Measurements from ENCODE around the gene ZNF343. TPM values are rescaled to one million over a fixed set of nuclear protein-coding genes. Genes with fewer than 3 reads are reported as not detected.

Gene ZNF343
- total RNA-seq (19.8 and 23.4 TPM in 2 replicates), polyA plus RNA-seq (11.6 and 12.3 TPM in 2 replicates), polyA minus RNA-seq (9.1 and 10.3 TPM in 2 replicates)
- total RNA-seq (2013) = 13.6 TPM

DNA sequence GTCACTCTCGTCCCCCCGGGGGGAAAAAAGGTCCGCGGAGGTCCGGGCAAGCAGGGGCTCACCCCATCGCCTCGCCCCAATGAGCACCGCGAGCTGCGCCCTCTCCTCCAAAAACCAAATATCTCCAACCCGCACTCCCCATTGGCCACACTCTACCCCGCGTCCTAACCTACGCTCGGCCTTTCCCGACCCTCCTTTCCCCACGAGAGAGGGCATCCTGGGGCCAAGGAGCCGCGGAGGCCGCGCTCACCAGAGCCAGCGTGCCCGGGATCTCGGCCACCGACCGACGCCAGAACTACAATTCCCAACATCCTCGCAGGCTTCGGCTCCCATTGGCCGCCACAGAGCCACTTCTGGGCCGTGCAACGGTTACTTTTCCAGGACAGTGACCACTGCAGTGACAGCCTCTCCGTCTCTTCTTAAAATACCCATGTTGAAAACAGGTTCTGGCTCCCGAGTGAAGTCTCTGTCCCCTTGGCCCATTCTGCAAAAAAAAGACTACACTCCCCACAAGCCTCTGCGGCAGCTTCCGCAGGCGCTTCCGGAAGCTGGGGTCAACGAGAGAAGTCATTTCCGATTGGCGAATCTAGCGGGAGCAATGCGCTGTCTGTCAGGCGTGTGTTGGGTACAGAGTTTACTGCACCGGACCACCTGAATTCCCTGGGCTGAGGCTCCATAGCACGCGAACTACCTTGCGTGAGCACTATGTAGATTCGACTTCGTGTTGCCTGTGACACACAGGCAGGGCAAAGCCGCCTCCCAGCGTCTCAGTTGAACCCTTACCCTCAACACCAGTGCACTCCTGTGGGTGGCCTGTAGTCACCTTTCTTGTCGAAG is at the start of gene ZNF343:
Gene ZNF343 (minus strand): TSS at position 285 of the 837 bp plus-strand sequence. CDS start 15,020 bp downstream, outside the sequence.
- ChIA-PET POLR2A (interaction anchor here (0.9 to 1.6 kb wide), 4 partner anchors 18 to 143 kb away, joined by 3 to 7 read pairs (median 4); partner anchors contain the start of genes NOP56 and SNRPB), CTCF (interaction anchor here (0.9 to 3.9 kb wide), 3 partner anchors 14 to 301 kb away, joined by 4 to 48 read pairs (median 4); partner anchors contain the start of gene SNRPB)
- Mint-ChIP-seq H3K4me1 (peaks cover 20% of the 10 kb centered on the region), H3K27ac (peak within 1 kb of the TSS; percentile 99), H3K4me3 (peak within 1 kb of the TSS; percentile 100), H3K27me3 (peaks cover 27% of the 10 kb centered on the region), H3K9me3 (ENCODE audit: insufficient read depth) (no peaks in the 10 kb centered on the region)
- no peaks in the 10 kb centered on the region for H3K9me3 ChIP-seq (ENCODE audit: control extremely low read depth in 1 of 3, control insufficient read depth in 2 of 3, insufficient read depth in 1 of 3, low read length in 2 of 3)
- H3K4me2 ChIP-seq (replicated peaks; ENCODE audit: low read depth, low read length, poor library complexity, severe bottlenecking) = peak within 1 kb of the TSS; percentile 78
- H3K27ac ChIP-seq (ENCODE audit: low read length in 2 of 2) = peak within 1 kb of the TSS; percentile 64 to 77
- intact Hi-C loops (cut with micrococcal nuclease) = loop anchor here (1.0 to 2.0 kb wide), 4 partner anchors 15 to 208 kb away; partner anchors contain the start of genes NOP56 and SNRPB
- WGBS (ENCODE audit: insufficient coverage) = under 1% methylated on average over 51 of the region's 53 CpGs
- H3K4me3 ChIP-seq (ENCODE audit: control extremely low read depth in 1 of 5, extremely low read depth in 1 of 5, insufficient read depth in 1 of 5, low read depth in 2 of 5, low read length in 4 of 5) = peak within 1 kb of the TSS; percentile 75 to 95 (median 91)
- TF ChIP-seq EZH2 (IDR thresholded peaks at IDR 0.05; ENCODE audit: borderline replicate concordance, insufficient read depth, low read depth, low read length, poor library complexity, severe bottlenecking) (no peak), CTCF (IDR thresholded peaks at IDR 0.05) (no peak)
- peak within 1 kb of the TSS; percentile 99 for H2AFZ ChIP-seq (ENCODE audit: insufficient read depth, low read depth, low read length, poor library complexity, severe bottlenecking)
- peaks cover 0 to 6% (median 3%) of the 10 kb centered on the region in 4 experiments for H3K27me3 ChIP-seq (replicated peaks in 1 of 4; ENCODE audit: control extremely low read depth in 1 of 4, control insufficient read depth in 3 of 4, insufficient read depth in 4 of 4, low read length in 3 of 4)
- H3K79me2 ChIP-seq (ENCODE audit: control insufficient read depth, insufficient read depth, low read length) = peaks cover 25% of the 10 kb centered on the region
- DNase-seq (peak; percentile 89), ATAC-seq (ENCODE audit: low read depth) (peak; percentile 91)
- H3K4me1 ChIP-seq (ENCODE audit: control insufficient read depth in 2 of 2, insufficient read depth in 2 of 2, low read length in 2 of 2) = peaks cover 8 to 16% of the 10 kb centered on the region in 2 donors
- H4K20me1 ChIP-seq (ENCODE audit: control insufficient read depth, insufficient read depth, low read length, poor library complexity, severe bottlenecking) = no peaks in the 10 kb centered on the region
- H3K9ac ChIP-seq (ENCODE audit: low read length) = peak within 1 kb of the TSS; percentile 76
- H3K36me3 ChIP-seq (replicated peaks in 1 of 2; ENCODE audit: control extremely low read depth in 1 of 2, control insufficient read depth in 1 of 2, extremely low read depth in 1 of 2, insufficient read depth in 2 of 2, low read length in 1 of 2) = no peaks in the 10 kb centered on the region
